Hematopoietic multipotent progenitor cell treated with erythropoietin and hydrocortisone succinate and interleukin-3 and kit ligand, for 17 days (in vitro differentiated cells): Measurements from ENCODE around the gene POLR1G.
A peak's percentile ranks its signal among the peaks of the same experiment; 100 is the strongest.
"Not testable (repeated sequence)": the region's sequence is repeated elsewhere in the genome, so short reads cannot be mapped to it uniquely, and the experiment has no call there.

Experiments
- DNase-seq: peaks from one replicate; pipeline ENCODE4 v3.0.0-alpha.2; 2015; ENCODE audit warnings: low spot score

The POLR1G gene

DNA sequence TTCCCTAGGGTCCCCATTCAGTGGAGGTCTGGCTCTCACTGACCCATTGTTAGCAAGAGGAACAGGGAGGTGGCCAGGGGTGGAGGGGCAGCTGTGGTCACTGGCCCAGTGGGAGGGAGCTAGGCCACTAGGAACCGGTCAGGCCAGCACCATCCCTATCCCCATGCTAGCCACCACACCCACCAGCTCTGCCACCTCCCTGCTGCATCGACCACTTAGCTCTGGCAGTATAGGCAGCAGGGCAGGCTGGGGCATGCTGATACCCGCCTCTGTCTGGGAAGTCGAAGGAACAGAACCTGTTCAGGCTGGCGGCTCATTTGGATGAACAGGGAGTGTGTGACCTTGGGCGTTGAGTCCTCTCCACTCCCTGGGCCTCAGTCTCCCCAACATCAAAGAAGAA, 6.3 kb upstream of the POLR1G start:
- DNase-seq: no peak

DNA sequence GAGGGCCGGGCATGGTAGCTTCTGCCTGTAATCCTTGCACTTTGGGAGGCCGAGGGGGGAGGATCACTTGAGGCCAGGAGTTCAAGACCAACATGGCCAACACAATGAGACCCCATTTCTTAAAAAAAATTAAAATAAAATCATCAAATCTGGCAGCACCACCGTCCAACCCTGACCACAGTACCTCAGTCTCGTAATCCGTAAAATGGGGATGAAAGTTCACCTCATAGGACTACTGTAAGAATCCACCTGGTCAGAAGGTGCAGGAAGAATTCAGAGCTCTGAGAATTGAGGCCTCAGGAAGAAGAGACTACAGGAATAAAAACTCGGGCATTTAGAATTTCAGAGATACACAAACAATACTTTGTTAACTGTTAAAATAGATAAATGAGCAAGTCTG, 4.6 kb upstream of the POLR1G start:
- no peak for DNase-seq

GRCh38 chr19:45402298-45403061, 4.0 kb upstream of the POLR1G start:
- peak; percentile 23 for DNase-seq

- no peak for DNase-seq
These were observed 3.2 kb upstream of the POLR1G start for GRCh38 chr19:45403272-45403671.

GRCh38 chr19:45403781-45404556, 2.5 kb upstream of the POLR1G start:
- peak; percentile 70 for DNase-seq

DNA sequence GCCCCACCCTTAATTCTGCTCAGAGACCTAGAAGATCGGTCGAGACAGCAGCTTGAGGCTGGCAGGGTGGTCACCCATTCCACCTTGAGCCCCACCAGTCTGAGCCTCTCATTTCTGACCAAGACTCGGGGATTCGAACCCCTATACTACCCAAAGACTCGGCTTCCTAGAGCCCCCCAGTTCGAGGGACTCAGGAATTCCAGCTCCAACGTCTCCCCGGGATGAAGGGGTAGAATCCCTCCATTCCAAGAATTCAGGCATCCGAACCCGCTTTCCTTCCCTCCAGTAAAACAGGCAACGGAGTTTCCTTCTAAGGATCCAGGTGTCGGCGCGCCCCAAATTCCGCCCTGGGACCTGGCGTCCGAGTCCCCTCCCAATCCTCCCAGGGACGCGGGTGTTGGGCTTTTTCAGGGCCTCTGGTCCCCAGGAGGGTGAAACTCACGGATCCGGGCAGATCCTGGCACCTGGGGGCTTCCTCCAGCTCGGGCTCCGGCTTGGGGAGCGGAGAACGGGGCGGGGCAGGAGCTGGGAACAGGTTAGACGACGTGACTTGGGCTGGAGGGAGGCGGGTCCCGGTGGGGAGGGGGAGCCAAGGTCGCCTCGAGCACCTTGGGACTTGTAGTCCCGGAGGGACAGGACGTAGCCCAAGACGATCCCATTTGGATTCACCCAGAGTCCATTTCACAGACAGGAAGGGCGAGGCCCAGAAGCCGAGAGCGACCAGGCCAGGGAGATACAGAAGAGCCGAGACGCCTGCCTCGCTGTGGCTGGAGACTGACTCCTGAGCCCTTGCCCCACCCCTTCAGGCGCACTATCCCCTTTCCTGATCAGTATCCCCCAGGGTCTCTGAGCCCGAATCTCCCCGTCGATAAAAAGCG, 1.6 kb upstream of the POLR1G start, which contains the start of gene PPP1R13L:
Gene PPP1R13L, minus strand, starts transcription at position 513 of the 878 bp plus-strand sequence. CDS start 6,751 bp downstream, outside the sequence.
- DNase-seq: no peak

DNA sequence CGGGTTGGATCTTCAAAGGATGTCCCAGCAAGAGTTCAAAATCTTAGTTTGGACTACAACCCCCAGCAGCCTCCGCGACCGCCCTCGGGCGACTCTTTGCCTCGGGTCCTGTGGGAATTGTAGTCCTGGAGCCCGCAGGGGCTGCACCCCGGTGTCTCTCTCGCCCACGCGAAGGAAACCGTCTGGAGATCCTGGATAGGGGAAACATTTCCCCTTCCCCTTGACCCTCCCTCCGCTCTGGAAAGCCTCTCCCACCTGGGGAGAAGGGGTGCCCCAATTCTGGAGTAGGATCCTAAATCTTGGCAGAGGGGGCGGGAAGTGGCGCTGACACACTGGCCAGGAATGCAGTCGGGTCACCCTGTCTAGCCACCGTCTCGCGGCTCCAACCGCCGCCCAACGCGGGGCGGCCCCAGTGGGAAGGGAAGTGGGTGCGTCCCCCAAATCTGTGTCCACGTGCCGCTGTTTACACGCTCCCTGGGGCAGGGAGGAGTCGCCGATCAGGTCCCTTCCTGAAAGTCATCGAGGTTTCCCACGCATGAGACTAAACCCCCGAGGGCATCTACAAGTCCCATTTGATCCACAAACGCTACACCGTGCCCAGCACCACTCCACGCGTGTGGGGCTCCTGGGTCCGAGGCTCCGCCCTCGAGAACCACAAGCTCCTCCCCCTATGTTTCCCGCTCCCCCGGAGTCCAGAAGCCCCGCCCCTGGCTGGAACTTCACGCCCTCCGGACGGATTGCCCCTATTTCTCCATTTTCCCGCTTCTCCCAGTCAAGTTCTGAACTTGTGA, 814 bp upstream of the POLR1G start:
- peak; percentile 77 for DNase-seq

GRCh38 chr19:45407091-45407375, 589 bp downstream of the POLR1G start:
- DNase-seq: no peak

DNA sequence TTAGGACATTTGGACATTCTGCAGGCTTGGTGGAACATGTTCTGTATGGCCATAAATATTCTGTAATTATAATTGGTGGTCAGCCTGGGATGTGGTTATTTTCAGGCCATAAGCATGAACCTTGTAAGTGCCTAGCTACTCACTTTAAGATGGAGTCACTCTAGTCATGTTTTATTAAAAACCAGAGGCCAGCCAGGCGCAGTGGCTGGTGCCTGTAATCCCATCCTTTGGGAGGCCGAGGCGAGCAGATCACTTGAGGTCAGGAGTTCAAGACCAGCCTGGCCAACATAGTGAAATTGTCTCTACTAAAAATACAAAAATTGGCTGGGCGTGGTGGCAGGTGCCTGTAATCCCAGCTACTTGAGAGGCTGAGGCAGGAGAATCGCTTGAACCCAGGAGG, 1.1 kb downstream of the POLR1G start:
- DNase-seq: not testable (repeated sequence)

GRCh38 chr19:45408121-45408520, 1.7 kb downstream of the POLR1G start:
- DNase-seq: no peak

DNA sequence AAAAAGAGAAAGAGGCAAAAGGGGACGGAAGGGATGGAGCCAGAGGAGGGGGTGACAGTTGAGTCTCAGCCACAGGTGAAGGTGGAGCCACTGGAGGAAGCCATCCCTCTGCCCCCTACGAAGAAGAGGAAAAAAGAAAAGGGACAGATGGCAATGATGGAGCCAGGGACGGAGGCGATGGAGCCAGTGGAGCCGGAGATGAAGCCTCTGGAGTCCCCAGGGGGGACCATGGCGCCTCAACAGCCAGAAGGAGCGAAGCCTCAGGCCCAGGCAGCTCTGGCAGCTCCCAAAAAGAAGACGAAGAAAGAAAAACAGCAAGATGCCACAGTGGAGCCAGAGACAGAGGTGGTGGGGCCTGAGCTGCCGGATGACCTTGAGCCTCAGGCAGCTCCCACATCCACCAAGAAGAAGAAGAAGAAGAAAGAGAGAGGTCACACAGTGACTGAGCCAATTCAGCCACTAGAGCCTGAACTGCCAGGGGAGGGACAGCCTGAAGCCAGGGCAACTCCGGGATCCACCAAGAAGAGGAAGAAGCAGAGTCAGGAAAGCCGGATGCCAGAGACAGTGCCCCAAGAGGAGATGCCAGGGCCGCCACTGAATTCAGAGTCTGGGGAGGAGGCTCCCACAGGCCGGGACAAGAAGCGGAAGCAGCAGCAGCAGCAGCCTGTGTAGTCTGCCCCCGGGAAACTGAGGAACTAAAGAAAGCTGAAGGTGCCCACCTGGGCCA, 2.5 kb downstream of the POLR1G start:
- DNase-seq: no peak

DNA sequence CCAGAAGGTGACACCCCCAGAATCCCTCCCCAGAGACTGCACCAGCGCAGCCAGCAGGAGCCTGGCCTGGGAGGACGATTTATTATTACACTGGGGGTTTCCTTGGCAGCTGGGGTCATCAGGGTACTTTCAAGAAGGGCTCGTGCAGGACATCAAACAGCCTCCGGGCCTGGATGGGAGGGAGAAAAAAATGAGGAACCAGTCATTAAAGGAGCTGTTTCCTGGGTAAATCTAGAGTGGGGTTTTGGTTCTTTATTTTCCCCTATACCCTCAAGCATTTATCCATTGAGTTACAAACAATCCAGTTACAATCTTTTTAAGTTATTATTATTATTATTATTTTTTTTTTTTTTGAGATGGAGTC, 3.1 kb downstream of the POLR1G start:
- no peak for DNase-seq

GRCh38 chr19:45410330-45410729, 3.9 kb downstream of the POLR1G start:
- not testable (repeated sequence) for DNase-seq

DNA sequence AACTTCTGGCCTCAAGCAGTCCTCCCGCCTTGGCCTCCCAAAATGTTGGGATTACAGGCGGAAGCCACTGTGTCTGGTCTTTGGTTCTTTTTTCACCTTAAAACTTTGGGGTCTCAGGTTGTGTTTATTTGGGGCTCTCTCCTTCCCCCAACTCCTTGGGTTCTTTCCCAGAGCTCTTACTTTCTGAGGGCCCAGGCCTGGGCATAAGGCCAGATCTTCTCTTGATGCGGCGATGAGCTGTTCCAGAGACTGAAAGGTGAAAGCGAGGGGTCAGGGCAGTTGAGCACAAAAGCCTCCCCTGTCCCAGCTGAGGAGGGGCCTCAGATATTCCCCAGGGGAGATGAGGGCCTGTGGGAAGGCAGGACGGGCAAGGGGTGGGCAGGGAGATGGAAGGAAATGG, 7.1 kb downstream of the POLR1G start:
- no peak for DNase-seq

GRCh38 chr19:45414468-45414867, 8.0 kb downstream of the POLR1G start:
- DNase-seq: no peak

DNA sequence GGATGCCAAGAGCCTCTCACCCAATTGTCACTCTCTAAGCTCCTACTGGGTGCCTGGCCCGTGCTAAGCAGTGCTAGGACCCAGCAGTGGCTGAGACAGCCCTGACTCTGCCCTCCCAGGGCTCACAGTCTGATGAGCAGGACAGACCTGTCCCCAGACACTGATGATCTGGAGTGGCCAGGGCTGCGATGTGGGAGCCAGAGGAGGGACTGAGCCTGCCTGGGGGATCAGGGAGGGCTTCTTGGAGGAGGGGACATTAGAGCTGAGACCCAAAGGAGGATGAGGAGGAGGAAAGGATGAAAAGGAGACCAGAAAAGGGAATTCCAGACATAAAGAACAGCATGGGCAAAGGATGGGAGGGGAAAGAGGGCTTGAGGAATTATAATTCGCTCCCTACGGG, 10.7 kb downstream of the POLR1G start:
- DNase-seq: no peak

DNA sequence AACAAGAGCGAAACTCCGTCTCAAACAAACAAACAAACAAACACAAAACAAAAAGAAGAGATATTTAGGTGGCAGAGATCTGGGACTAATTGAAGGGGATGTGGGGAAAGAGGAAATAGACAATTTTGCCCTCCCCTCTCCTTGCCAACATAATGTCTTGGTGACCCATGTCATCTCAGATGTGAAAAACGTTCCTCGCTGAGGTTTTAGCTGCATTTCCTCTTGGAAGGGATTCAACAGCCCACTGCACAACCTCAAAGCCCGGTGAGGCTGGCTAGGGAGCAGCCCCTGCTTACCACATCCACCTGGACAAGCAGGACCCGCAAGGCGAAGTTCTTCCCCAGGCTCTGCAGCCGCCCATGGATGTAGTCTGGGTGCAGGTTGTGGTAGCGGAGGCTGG, 12.4 kb downstream of the POLR1G start:
- DNase-seq: no peak

DNA sequence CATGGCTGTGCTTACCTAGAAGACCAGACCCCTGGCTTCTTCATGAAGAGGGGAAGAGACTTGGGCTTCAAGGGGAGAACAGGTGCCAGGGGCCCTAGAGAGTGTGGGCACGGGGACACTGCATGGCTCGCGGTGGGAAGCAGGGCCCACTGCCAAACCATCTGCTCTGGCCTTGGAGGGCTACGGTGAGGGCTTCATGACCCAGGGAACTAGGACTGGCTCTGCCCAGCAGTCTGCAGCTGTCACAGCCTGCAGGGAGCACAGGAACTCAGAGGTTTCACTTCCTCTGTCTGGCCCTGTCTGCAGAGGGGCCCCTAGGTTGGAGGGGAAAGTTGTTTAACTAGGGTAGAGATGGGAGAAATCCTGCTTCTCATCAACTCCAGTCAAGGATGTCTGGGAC, 13.0 kb downstream of the POLR1G start:
- DNase-seq: no peak

DNA sequence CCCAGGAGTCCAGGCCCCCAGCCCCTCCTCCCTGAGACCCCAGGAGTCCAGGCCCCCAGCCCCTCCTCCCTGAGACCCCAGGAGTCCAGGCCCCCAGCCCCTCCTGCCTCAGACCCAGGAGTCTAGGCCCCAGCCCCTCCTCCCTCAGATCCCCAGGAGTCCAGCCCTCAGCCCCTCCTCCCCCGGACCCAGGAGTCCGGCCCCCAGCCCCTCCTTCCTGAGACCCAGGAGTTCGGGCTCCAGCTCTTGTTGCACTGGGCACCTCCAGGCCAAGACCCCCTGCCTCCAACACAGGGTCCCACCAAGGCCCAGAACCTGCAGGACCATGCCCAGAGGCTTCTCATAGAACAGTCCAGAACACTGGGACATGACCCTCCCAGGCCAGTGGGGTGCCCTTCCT, 13.5 kb downstream of the POLR1G start:
- DNase-seq: no peak

- no peak for DNase-seq
These were observed 13.9 kb downstream of the POLR1G start for GRCh38 chr19:45420356-45420755.

DNA sequence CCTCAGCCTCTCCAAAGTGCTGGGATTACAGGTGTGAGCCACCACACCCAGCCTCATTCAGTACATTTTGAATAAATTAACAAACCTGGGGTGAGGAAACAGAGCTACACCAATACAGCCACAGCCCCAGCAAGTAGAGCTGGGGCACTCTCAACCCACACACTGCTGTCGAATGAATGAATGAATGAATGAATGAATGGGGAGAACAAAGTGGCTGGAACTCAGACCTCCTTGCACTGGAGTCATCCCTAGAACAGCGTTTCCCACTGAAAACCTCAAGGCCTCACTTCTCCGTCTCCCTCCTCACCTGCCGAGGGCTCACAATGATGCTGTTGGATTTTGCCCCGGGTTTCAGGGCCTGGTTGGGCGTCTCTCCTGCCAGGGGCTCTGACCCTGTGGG, 14.4 kb downstream of the POLR1G start:
- no peak for DNase-seq
